AG04450 (cell line): ENCODE measurements around the gene EHBP1. TPM values are rescaled to one million over a fixed set of nuclear protein-coding genes. Genes with fewer than 3 reads are reported as not detected.

Experiments used
- CTCF ChIA-PET: fragments of 300-600, 350-600 bp; formaldehyde crosslinking; extraction: SDS; loops from one replicate; lab custom pipeline; 2022; ENCODE audit warnings: antibody characterized with exemption, inconsistent platforms; lab: Charles Lee
- POLR2A ChIA-PET: fragments of 350-600 bp; formaldehyde crosslinking; extraction: SDS; loops from one replicate; lab custom pipeline; 2021; ENCODE audit warnings: antibody characterized with exemption, inconsistent platforms; lab: Yijun Ruan, JAX
- DNase-seq: peaks from one replicate; pipeline ENCODE4 v3.0.0-alpha.2; 2011; ENCODE audit warnings: low read depth, low spot score
- H3K27ac ChIP-seq: one replicate; pipeline ENCODE4 v1.5.1; 2012; ENCODE audit warnings: low read depth, low read length, control low read depth
- H3K27me3 ChIP-seq: one replicate; pipeline ENCODE4 v1.6.0; 2012; ENCODE audit warnings: low read length; ENCODE audit not compliant: control insufficient read depth, insufficient read depth
- H3K4me3 ChIP-seq: 2 replicates; pipeline ENCODE4 v1.5.1; 2011; ENCODE audit warnings: mild to moderate bottlenecking, low read depth, low read length, control low read depth
- H3K9me3 ChIP-seq: 2 replicates; pipeline ENCODE4 v1.5.1; 2012; ENCODE audit warnings: low read length; ENCODE audit not compliant: control insufficient read depth, insufficient read depth
- polyA plus RNA-seq: library from polyadenylated mRNA; depleted of rRNA; stranded (reverse); fragments of >200 nt; gene quantifications from 2 replicates; pipeline ENCODE4 v1.2.3, GENCODE V29; 2011
- TF ChIP-seq, protein P1 (sequence below): IDR thresholded peaks from 2 replicates; pipeline ENCODE4 v1.5.1; 2011; ENCODE audit warnings: low read depth, low read length, control low read depth, inconsistent platforms

The EHBP1 gene
- polyA plus RNA-seq, 1 experiment = 68.6 TPM

DNA sequence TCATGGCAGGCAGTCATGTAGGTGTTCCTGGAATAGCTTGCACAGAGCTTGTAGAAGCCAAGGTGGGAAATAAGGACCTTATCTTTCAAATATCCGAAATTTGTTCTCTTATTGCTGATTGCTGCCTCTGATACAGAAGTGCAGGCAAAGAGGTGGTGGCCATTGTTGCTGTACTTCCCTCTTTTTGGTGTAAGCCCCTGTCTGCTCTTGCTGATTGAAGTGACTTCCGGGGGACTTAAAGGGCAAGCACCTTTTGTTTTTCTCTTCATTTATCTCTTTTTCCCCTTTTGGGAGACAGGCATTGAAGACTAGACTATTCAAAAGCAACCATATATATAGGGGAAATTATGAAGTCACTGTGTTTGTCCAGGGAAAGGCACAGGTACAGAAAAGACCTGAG is 213.5 kb downstream of the EHBP1 start:
- CTCF ChIA-PET = no interaction called here
- no peak for DNase-seq
- POLR2A ChIA-PET = no interaction called here
- H3K27ac ChIP-seq = no peak overlapping the region
- H3K9me3 ChIP-seq = peaks cover 13% of the 10 kb centered on the region; the same call in 1 of the 2 replicates
- H3K4me3 ChIP-seq = no peak overlapping the region
- no peaks in the 10 kb centered on the region for H3K27me3 ChIP-seq
- TF ChIP-seq, protein P1, sequence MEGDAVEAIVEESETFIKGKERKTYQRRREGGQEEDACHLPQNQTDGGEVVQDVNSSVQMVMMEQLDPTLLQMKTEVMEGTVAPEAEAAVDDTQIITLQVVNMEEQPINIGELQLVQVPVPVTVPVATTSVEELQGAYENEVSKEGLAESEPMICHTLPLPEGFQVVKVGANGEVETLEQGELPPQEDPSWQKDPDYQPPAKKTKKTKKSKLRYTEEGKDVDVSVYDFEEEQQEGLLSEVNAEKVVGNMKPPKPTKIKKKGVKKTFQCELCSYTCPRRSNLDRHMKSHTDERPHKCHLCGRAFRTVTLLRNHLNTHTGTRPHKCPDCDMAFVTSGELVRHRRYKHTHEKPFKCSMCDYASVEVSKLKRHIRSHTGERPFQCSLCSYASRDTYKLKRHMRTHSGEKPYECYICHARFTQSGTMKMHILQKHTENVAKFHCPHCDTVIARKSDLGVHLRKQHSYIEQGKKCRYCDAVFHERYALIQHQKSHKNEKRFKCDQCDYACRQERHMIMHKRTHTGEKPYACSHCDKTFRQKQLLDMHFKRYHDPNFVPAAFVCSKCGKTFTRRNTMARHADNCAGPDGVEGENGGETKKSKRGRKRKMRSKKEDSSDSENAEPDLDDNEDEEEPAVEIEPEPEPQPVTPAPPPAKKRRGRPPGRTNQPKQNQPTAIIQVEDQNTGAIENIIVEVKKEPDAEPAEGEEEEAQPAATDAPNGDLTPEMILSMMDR = no peak

DNA sequence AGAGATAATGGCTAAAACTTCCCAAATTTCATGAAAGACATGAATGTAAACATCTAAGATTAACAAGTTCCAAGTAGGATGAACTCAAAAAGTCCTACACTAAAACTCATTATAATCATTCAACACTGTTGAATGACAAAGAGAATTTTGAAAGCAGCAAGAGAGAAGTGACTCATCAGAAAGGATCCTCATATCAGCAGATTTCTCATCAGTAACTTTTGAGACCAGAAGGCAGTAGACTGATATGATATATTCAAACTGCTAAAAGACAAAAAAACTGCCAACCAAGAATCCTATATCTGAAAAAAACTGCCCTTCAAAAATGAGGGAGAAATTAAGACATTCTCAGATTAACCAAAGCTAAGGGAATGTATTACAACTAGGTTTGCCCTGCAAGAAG is 214.6 kb downstream of the EHBP1 start:
- ChIA-PET POLR2A (no interaction called here), CTCF (no interaction called here)
- peaks cover 13% of the 10 kb centered on the region; the same call in 1 of the 2 replicates for H3K9me3 ChIP-seq
- H3K27me3 ChIP-seq = no peaks in the 10 kb centered on the region
- no peak for DNase-seq
- TF ChIP-seq, protein P1 = no peak
- H3K4me3 ChIP-seq = no peak overlapping the region
- H3K27ac ChIP-seq = no peak overlapping the region

DNA sequence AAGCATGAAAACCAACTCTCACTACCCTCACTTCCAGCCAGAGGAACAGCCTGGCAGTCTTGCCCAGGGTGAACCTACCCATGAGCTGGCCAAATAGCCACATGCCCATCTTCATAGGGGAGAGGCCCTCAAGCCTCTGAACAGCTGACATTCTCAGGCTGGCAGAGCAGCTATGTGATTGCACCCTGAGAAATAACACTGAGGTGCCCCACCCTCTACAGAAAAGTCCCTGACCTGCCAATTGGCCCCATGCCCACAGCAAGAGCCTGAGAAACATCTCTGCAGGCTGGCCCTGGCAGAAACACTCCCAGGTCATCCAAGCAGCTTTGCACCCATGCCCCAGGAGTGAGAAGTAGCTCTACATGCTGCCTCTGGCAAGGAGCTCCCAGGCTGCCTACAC is 217.7 kb downstream of the EHBP1 start:
- DNase-seq = no peak
- ChIA-PET CTCF (interaction anchor here (0.8 kb wide), 1 partner anchor 466 kb away, joined by 3 read pairs; no protein-coding TSS in a partner anchor), POLR2A (no interaction called here)
- H3K27me3 ChIP-seq = no peaks in the 10 kb centered on the region
- H3K9me3 ChIP-seq = peaks cover 13% of the 10 kb centered on the region; the same call in 1 of the 2 replicates
- no peak overlapping the region for H3K27ac ChIP-seq
- TF ChIP-seq, protein P1 = no peak
- H3K4me3 ChIP-seq = no peak overlapping the region

DNA sequence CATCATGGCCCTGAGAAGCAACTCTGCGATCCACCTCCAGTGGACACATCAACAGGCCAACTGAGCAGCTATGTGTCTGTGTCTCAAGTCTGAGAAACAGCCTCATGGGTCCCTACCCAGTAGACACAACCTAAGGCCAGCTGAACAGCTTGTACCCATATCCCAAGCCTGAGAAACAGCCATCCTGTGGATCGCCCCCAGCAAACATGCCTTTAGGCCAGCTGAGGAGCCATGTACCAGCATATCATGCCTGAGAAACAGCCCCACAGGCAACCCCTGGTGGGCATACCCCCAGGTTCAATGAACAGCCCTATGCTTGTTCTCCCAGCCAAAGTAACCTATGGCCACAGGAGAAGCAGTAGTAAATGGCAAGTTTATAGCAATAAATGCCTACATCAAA is 218.4 kb downstream of the EHBP1 start:
- CTCF ChIA-PET = interaction anchor here (0.8 kb wide), 1 partner anchor 467 kb away, joined by 3 read pairs; no protein-coding TSS in a partner anchor
- POLR2A ChIA-PET = no interaction called here
- Histone ChIP-seq H3K4me3 (no peak overlapping the region), H3K27me3 (no peaks in the 10 kb centered on the region), H3K9me3 (peaks cover 13% of the 10 kb centered on the region; the same call in 1 of the 2 replicates), H3K27ac (no peak overlapping the region)
- TF ChIP-seq, protein P1 = no peak
- no peak for DNase-seq

DNA sequence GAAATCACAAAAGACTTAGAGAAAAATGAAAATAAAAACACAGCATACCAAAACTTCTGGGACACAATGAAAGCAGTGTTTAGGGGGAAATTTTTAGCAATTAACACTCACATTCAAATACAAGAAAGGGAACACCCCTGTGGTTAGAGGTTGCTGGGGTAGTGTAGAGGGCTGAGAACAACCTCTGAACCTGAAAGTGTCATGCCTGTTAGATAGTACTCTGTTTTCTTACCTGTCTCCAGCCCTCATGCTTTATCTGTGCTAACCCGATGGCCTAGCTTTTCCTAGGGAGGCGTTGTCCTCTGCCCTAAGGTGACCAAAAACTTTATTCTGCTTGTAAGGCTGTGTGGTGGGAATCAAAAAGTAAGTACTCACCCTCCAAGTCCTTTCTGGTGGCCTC is 222.5 kb downstream of the EHBP1 start:
- no peak overlapping the region for H3K4me3 ChIP-seq
- POLR2A ChIA-PET = no interaction called here
- TF ChIP-seq, protein P1 = no peak
- peaks cover 10% of the 10 kb centered on the region; the same call in 1 of the 2 replicates for H3K9me3 ChIP-seq
- H3K27ac ChIP-seq = no peak overlapping the region
- no peaks in the 10 kb centered on the region for H3K27me3 ChIP-seq
- CTCF ChIA-PET = no interaction called here
- no peak for DNase-seq
